Right cardiac atrium (tissue), 5 donors: ENCODE measurements around the gene UBQLNL. TPM values are rescaled to one million over a fixed set of nuclear protein-coding genes. Genes with fewer than 3 reads are reported as not detected.

Source experiments
- ATAC-seq, 2 donors: fragments of 200-7000 bp; cut with Tn5 transposase; one replicate each; pipeline versions ENCODE4 v1.8.0 to v1.9.1; 2020; ENCODE audit warnings: moderate library complexity in 2 of 2, mild to moderate bottlenecking in 1 of 2
- DNase-seq, 3 donors: peaks; one replicate each; pipeline ENCODE4 v3.0.0-alpha.2; 2020
- H3K27ac ChIP-seq: one replicate; pipeline ENCODE4 v1.5.1; 2013; ENCODE audit warnings: mild to moderate bottlenecking, low read length, control low read depth, moderate library complexity
- H3K27me3 ChIP-seq: one replicate; pipeline ENCODE4 v1.6.1; 2013; ENCODE audit not compliant: control insufficient read depth, insufficient read depth
- H3K4me1 ChIP-seq: one replicate; pipeline ENCODE4 v1.6.1; 2013; ENCODE audit warnings: low read length; ENCODE audit not compliant: control insufficient read depth, insufficient read depth
- H3K4me3 ChIP-seq: one replicate; pipeline ENCODE4 v1.5.1; 2013; ENCODE audit warnings: low read length, control low read depth
- H3K9me3 ChIP-seq: one replicate; pipeline ENCODE4 v1.6.1; 2013; ENCODE audit warnings: low read length; ENCODE audit not compliant: control insufficient read depth
- WGBS: extraction: QIAGEN DNeasy Blood & Tissue Kit; methylation state at CpG from one replicate; pipeline ENCODE4 v1.1.7; 2013; 5-methylcytosine and 5-hydroxymethylcytosine counted together
- intact Hi-C, 4 donors: fragments of 100-400 bp; cut with DNase I; formaldehyde crosslinking; loops; one replicate each; pipeline versions ENCODE4 v1.11.0 to v1.14.0; 2022 to 2023
- polyA plus RNA-seq: library from polyadenylated mRNA; stranded (reverse); fragments of 200-250 nt; gene quantifications from one replicate; pipeline ENCODE4 v1.2.3, GENCODE V29; 2013
- total RNA-seq, 4 donors: library from RNA; stranded (reverse); fragmentation: NEBNext Ultra II Directional; extraction: Animal tissue kit (Norgen Biotek cat#: 25700); gene quantifications; one replicate each; pipeline ENCODE4 v1.2.1, GENCODE V29; 2021
- donor health status: healthy with polysubstance abuse.
- donor health status: DM: no; HTN: yes; CAD: no.
- donor health status: DM: no; HTN: no; CAD: no.
- donor health status: DM: no; HTN: yes; CAD: no; lungs with severe emphysema.
- donor health status: DM: yes; HTN: yes; CAD: no.

UBQLNL gene
- total and polyA plus RNA-seq, 5 donors = 0.18 to 0.28 (median 0.20) TPM; not detected in 1

DNA sequence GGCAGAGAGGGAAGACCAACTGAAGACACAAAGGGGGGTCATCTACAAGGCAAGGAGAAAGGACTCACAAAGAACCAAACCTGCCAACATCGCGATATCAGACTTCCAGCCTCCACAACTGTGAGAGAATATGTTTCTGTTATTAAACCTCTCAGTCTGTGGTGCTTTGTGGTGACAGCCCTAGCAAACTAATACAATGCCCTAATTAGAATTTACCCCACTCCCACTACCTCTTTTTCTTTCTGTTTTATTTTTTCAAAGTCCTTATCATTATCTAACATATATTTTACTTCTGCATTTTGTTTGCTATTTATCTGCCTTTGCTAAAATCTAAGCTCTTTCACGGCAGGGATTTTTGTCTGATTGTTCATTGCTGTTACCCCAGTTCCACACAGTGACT is 30.5 kb downstream of the UBQLNL start:
- no peaks in the 10 kb centered on the region for H3K27me3 ChIP-seq
- intact Hi-C loops = no loop called here
- 82% methylated on average over 3 of the region's 3 CpGs for WGBS
- no peaks in the 10 kb centered on the region for H3K9me3 ChIP-seq
- no peak overlapping the region for H3K27ac ChIP-seq
- ATAC-seq = no peak
- H3K4me3 ChIP-seq = no peak overlapping the region
- no peaks in the 10 kb centered on the region for H3K4me1 ChIP-seq
- no peak for DNase-seq

GRCh38 chr11:5476186-5476819 is 40.2 kb downstream of the UBQLNL start:
- WGBS = 36% methylated on average over 2 of the region's 2 CpGs
- Histone ChIP-seq H3K27ac (no peak overlapping the region), H3K4me1 (no peaks in the 10 kb centered on the region), H3K9me3 (no peaks in the 10 kb centered on the region), H3K27me3 (no peaks in the 10 kb centered on the region), H3K4me3 (no peak overlapping the region)
- intact Hi-C loops = loop anchor here in 1 of 4 donors (5.0 kb wide), 1 partner anchor 331 kb away; the partner anchor contains the start of gene OR52N2
- ATAC-seq (peak; percentile 57 to 60), DNase-seq (peak in 1 of 3 donors; percentile 21)

- no peak for ATAC-seq
- intact Hi-C loops = loop anchor here in 1 of 4 donors (2.0 kb wide), 1 partner anchor 335 kb away; the partner anchor contains the start of gene OR52N2
These were observed 42.6 kb downstream of the UBQLNL start for GRCh38 chr11:5473921-5474320.

DNA sequence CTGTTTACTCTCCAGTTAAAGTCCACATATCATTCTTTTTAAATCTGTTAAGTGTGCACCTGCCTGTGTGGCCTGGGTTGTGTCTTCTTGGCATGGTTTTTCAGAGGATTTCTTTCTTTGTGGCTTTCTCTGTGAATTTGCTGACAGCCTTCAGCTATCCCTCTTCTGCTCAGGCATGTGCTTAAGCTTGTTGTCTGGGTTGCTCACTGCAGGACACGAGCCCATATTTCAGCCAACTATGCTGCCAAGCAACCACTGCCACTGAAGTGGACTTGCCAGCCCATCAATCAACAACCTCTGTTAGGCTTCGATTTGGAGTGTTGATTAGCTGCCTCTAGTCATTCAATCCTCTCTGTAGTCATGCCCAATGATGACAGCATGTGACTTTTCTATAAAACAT is 49.0 kb downstream of the UBQLNL start:
- H3K27me3 ChIP-seq = no peaks in the 10 kb centered on the region
- no peak overlapping the region for H3K27ac ChIP-seq
- intact Hi-C loops = no loop called here
- 49% methylated on average over 2 of the region's 2 CpGs for WGBS
- no peak overlapping the region for H3K4me3 ChIP-seq
- H3K9me3 ChIP-seq = no peaks in the 10 kb centered on the region
- no peaks in the 10 kb centered on the region for H3K4me1 ChIP-seq
- ATAC-seq (no peak), DNase-seq (no peak)

More at GRCh38 chr11:5473921-5474320, 42.6 kb downstream of the UBQLNL start:
- Histone ChIP-seq H3K4me3 (no peak overlapping the region), H3K27ac (no peak overlapping the region), H3K9me3 (no peaks in the 10 kb centered on the region), H3K27me3 (no peaks in the 10 kb centered on the region), H3K4me1 (no peaks in the 10 kb centered on the region)
- no peak for DNase-seq

Other genes starting within 250 kb of the UBQLNL start
- gene HBE1, start 246.8 kb downstream of the UBQLNL start, total RNA-seq = not detected
- 0.11 TPM for gene HBE1, start 246.8 kb downstream of the UBQLNL start, polyA plus RNA-seq
- gene OR51B4, start 214.8 kb downstream of the UBQLNL start, total RNA-seq = not detected
- gene OR51B4, start 214.8 kb downstream of the UBQLNL start, polyA plus RNA-seq = not detected
- gene OR51B2, start 192.4 kb downstream of the UBQLNL start, total RNA-seq = not detected
- not detected for gene OR51B2, start 192.4 kb downstream of the UBQLNL start, polyA plus RNA-seq
- under 1 TPM in 1 of 4 donors, not detected in 3; 0.33 TPM for gene OR51B5, start 173.2 kb downstream of the UBQLNL start, total RNA-seq
- 0.14 TPM for gene OR51B5, start 173.2 kb downstream of the UBQLNL start, polyA plus RNA-seq
- not detected for gene OR51B6, start 165.2 kb downstream of the UBQLNL start, total RNA-seq
- not detected for gene OR51B6, start 165.2 kb downstream of the UBQLNL start, polyA plus RNA-seq
- gene OR51M1, start 132.9 kb downstream of the UBQLNL start, total RNA-seq = not detected
- not detected for gene OR51M1, start 132.9 kb downstream of the UBQLNL start, polyA plus RNA-seq
- not detected for gene OR51Q1, start 94.6 kb downstream of the UBQLNL start, total RNA-seq
- gene OR51Q1, start 94.6 kb downstream of the UBQLNL start, polyA plus RNA-seq = not detected
- gene OR51I1, start 75.2 kb downstream of the UBQLNL start, total RNA-seq = not detected
- not detected for gene OR51I1, start 75.2 kb downstream of the UBQLNL start, polyA plus RNA-seq
- not detected for gene OR51I2, start 67.4 kb downstream of the UBQLNL start, total RNA-seq
- gene OR51I2, start 67.4 kb downstream of the UBQLNL start, polyA plus RNA-seq = not detected
- not detected for gene OR52D1, start 28.0 kb downstream of the UBQLNL start, total RNA-seq
- gene OR52D1, start 28.0 kb downstream of the UBQLNL start, polyA plus RNA-seq = not detected
- under 1 TPM in 2 of 4 donors, not detected in 2; 0.14 to 0.29 TPM for gene UBQLN3, start 6.7 kb downstream of the UBQLNL start, total RNA-seq
- gene UBQLN3, start 6.7 kb downstream of the UBQLNL start, polyA plus RNA-seq = 0.05 TPM
- gene OR52H1, start 31.8 kb upstream of the UBQLNL start, total RNA-seq = not detected
- gene OR52H1, start 31.8 kb upstream of the UBQLNL start, polyA plus RNA-seq = not detected
- not detected for gene OR52B6, start 64.2 kb upstream of the UBQLNL start, total RNA-seq
- gene OR52B6, start 64.2 kb upstream of the UBQLNL start, polyA plus RNA-seq = not detected
- 1 to 10 TPM in 3 of 4 donors, under 1 TPM in 1; 0.81 to 2.4 (median 2.0) TPM for gene TRIM6, start 79.9 kb upstream of the UBQLNL start, total RNA-seq
- gene TRIM6, start 79.9 kb upstream of the UBQLNL start, polyA plus RNA-seq = 1.1 TPM
- 1 to 10 TPM; 2.5 to 3.5 (median 2.9) TPM for gene TRIM34, start 108.3 kb upstream of the UBQLNL start, total RNA-seq
- 1.8 TPM for gene TRIM34, start 108.3 kb upstream of the UBQLNL start, polyA plus RNA-seq
- gene TRIM5, start 168.4 kb upstream of the UBQLNL start, total RNA-seq = 10 to 100 TPM in 2 of 4 donors, 1 to 10 TPM in 2; 7.9 to 11.7 (median 9.6) TPM
- 6.3 TPM for gene TRIM5, start 168.4 kb upstream of the UBQLNL start, polyA plus RNA-seq
- gene TRIM22, start 173.1 kb upstream of the UBQLNL start, total RNA-seq = 10 to 100 TPM; 23.1 to 24.2 (median 24.1) TPM
- gene TRIM22, start 173.1 kb upstream of the UBQLNL start, polyA plus RNA-seq = 14.4 TPM
- gene OR56B1, start 219.7 kb upstream of the UBQLNL start, total RNA-seq = not detected
- gene OR56B1, start 219.7 kb upstream of the UBQLNL start, polyA plus RNA-seq = not detected
- not detected for gene OR52N4, start 237.5 kb upstream of the UBQLNL start, total RNA-seq
- gene OR52N4, start 237.5 kb upstream of the UBQLNL start, polyA plus RNA-seq = not detected